Small intestine (tissue), 7 donors: ENCODE measurements around the gene WFDC5. TPM values are rescaled to one million over a fixed set of nuclear protein-coding genes. Genes with fewer than 3 reads are reported as not detected.
"Not testable (repeated sequence)": the region's sequence is repeated elsewhere in the genome, so short reads cannot be mapped to it uniquely, and the experiment has no call there.

Experiments used
- DNase-seq, 2 donors: peaks; one replicate each; pipeline versions ENCODE4 v3.0.0 to v3.0.0-alpha.2; 2013
- FAIRE-seq: peaks from 2 replicates; lab custom pipeline; 2012; peaks lifted over from hg19 to GRCh38; lab: Jason Lieb, UNC
- H3K27ac ChIP-seq, 3 donors: one replicate each; pipeline ENCODE4 v1.5.1; 2013; ENCODE audit warnings: low read length in 2 of 3, mild to moderate bottlenecking in 2 of 3, control low read depth in 1 of 3, inconsistent platforms in 1 of 3, low read depth in 1 of 3, moderate library complexity in 1 of 3
- H3K27me3 ChIP-seq, 3 donors: one replicate each; pipeline ENCODE4 v1.6.1; 2013; ENCODE audit warnings: low read length in 3 of 3, inconsistent platforms in 1 of 3; ENCODE audit not compliant: control insufficient read depth in 3 of 3, insufficient read depth in 3 of 3
- H3K36me3 ChIP-seq, 3 donors: one replicate each; pipeline ENCODE4 v1.6.1; 2013; ENCODE audit warnings: low read length in 3 of 3, inconsistent platforms in 1 of 3, low read depth in 1 of 3, mild to moderate bottlenecking in 1 of 3, moderate library complexity in 1 of 3; ENCODE audit not compliant: control insufficient read depth in 3 of 3, insufficient read depth in 2 of 3
- H3K4me1 ChIP-seq, 3 donors: one replicate each; pipeline ENCODE4 v1.6.1; 2013; ENCODE audit warnings: low read length in 2 of 3, inconsistent platforms in 1 of 3, low read depth in 1 of 3, mild to moderate bottlenecking in 1 of 3, moderate library complexity in 1 of 3; ENCODE audit not compliant: control insufficient read depth in 3 of 3, insufficient read depth in 2 of 3
- H3K4me3 ChIP-seq, 3 donors: one replicate each; pipeline ENCODE4 v1.5.1; 2013; ENCODE audit warnings: low read length in 3 of 3, control low read depth in 1 of 3, inconsistent platforms in 1 of 3, low read depth in 1 of 3, mild to moderate bottlenecking in 1 of 3, moderate library complexity in 1 of 3
- H3K9me3 ChIP-seq, 2 donors: one replicate each; pipeline ENCODE4 v1.6.1; 2013; ENCODE audit warnings: low read depth in 1 of 2, low read length in 1 of 2; ENCODE audit not compliant: control insufficient read depth in 2 of 2, insufficient read depth in 1 of 2
- WGBS, 3 donors: extraction: QIAGEN DNeasy Blood & Tissue Kit; methylation state at CpG; one replicate each; pipeline ENCODE4 v1.1.7; 2013; 5-methylcytosine and 5-hydroxymethylcytosine counted together
- polyA plus RNA-seq, 4 donors: library from polyadenylated mRNA; stranded (reverse) in 3 of 4; unstranded in 1 of 4; fragments of 200-250 nt in 3 of 4; fragments of 120-200 nt in 1 of 4; gene quantifications; one replicate each; pipeline versions ENCODE4 v1.2.1 to v1.2.3, GENCODE V29; 2013
- donor health status: healthy with polysubstance abuse.
- donor health status: control.
- donor health status: control.
- donor health status: Bipolar disorder and iron deficiency.
- donor health status: healthy.

WFDC5 gene
- polyA plus RNA-seq, 4 donors: 0.12 TPM; not detected in 3

GRCh38 chr20:45069261-45069660 lies 45.7 kb downstream of the WFDC5 start:
- Histone ChIP-seq H3K27me3 (no peaks in the 10 kb centered on the region), H3K9me3 (peaks cover 0 to 4% of the 10 kb centered on the region in 2 donors), H3K36me3 (peaks cover 4 to 5% (median 5%) of the 10 kb centered on the region in 3 donors), H3K4me3 (no peak overlapping the region), H3K27ac (no peak overlapping the region), H3K4me1 (peaks cover 0 to 2% (median 0%) of the 10 kb centered on the region in 3 donors)
- DNase-seq: no peak
- FAIRE-seq: no peak
- 85 to 93% (median 89%) methylated on average over 1 of the region's 1 CpG for WGBS, 3 donors

- FAIRE-seq: no peak
Observed at GRCh38 chr20:45067558-45067957, 47.4 kb downstream of the WFDC5 start.

GRCh38 chr20:45067087-45067486 lies 47.9 kb downstream of the WFDC5 start:
- DNase-seq (no peak), FAIRE-seq (no peak)
- WGBS, 3 donors: 90 to 95% (median 92%) methylated on average over 4 of the region's 4 CpGs
- Histone ChIP-seq H3K4me1 (peaks cover 0 to 2% (median 0%) of the 10 kb centered on the region in 3 donors), H3K4me3 (no peak overlapping the region), H3K27ac (no peak overlapping the region), H3K27me3 (no peaks in the 10 kb centered on the region), H3K9me3 (peaks cover 0 to 4% of the 10 kb centered on the region in 2 donors), H3K36me3 (peaks cover 4 to 6% (median 5%) of the 10 kb centered on the region in 3 donors)

More at GRCh38 chr20:45067558-45067957, 47.4 kb downstream of the WFDC5 start:
- peaks cover 0 to 2% (median 0%) of the 10 kb centered on the region in 3 donors for H3K4me1 ChIP-seq
- no peak for DNase-seq
- no peak overlapping the region for H3K4me3 ChIP-seq
- no peaks in the 10 kb centered on the region for H3K27me3 ChIP-seq
- H3K36me3 ChIP-seq: peaks cover 4 to 6% (median 5%) of the 10 kb centered on the region in 3 donors
- H3K9me3 ChIP-seq: peaks cover 0 to 4% of the 10 kb centered on the region in 2 donors
- no peak overlapping the region for H3K27ac ChIP-seq
- 81 to 90% (median 89%) methylated on average over 2 of the region's 2 CpGs for WGBS, 3 donors

GRCh38 chr20:45066372-45066771 lies 48.6 kb downstream of the WFDC5 start:
- FAIRE-seq (no peak), DNase-seq (no peak)
- Histone ChIP-seq H3K27ac (no peak overlapping the region), H3K36me3 (peaks cover 4 to 5% (median 4%) of the 10 kb centered on the region in 3 donors), H3K4me1 (peaks cover 0 to 2% (median 0%) of the 10 kb centered on the region in 3 donors), H3K27me3 (no peaks in the 10 kb centered on the region), H3K9me3 (peaks cover 0 to 4% of the 10 kb centered on the region in 2 donors), H3K4me3 (no peak overlapping the region)
- WGBS, 3 donors: 91 to 93% (median 91%) methylated on average over 7 of the region's 7 CpGs

- Histone ChIP-seq H3K4me1 (peaks cover 0 to 2% (median 0%) of the 10 kb centered on the region in 3 donors), H3K9me3 (no peaks in the 10 kb centered on the region), H3K36me3 (peaks cover 0 to 5% (median 4%) of the 10 kb centered on the region in 3 donors), H3K4me3 (no peak overlapping the region), H3K27me3 (no peaks in the 10 kb centered on the region), H3K27ac (no peak overlapping the region)
- DNase-seq (no peak), FAIRE-seq (no peak)
Observed at GRCh38 chr20:45064812-45065211, 50.2 kb downstream of the WFDC5 start.

GRCh38 chr20:45063107-45063506 lies 51.9 kb downstream of the WFDC5 start:
- FAIRE-seq, H3K36me3 ChIP-seq, H3K27ac ChIP-seq, H3K4me3 ChIP-seq, DNase-seq, H3K9me3 ChIP-seq, H3K4me1 ChIP-seq, H3K27me3 ChIP-seq: not testable (repeated sequence)
- WGBS, 3 donors: 92 to 98% (median 92%) methylated on average over 2 of the region's 2 CpGs

- H3K36me3 ChIP-seq: peaks cover 2 to 4% (median 2%) of the 10 kb centered on the region in 3 donors
- H3K27ac ChIP-seq: no peak overlapping the region
- H3K4me3 ChIP-seq: no peak overlapping the region
- DNase-seq (no peak), FAIRE-seq (no peak)
- H3K9me3 ChIP-seq: no peaks in the 10 kb centered on the region
- 86 to 88% (median 88%) methylated on average over 4 of the region's 4 CpGs for WGBS, 3 donors
- H3K27me3 ChIP-seq: no peaks in the 10 kb centered on the region
- peaks cover 0 to under 1% (median 0%) of the 10 kb centered on the region in 3 donors for H3K4me1 ChIP-seq
Observed at GRCh38 chr20:45061244-45061643, 53.7 kb downstream of the WFDC5 start.

GRCh38 chr20:45060294-45060693 lies 54.7 kb downstream of the WFDC5 start:
- Histone ChIP-seq H3K27me3 (no peaks in the 10 kb centered on the region), H3K4me1 (no peaks in the 10 kb centered on the region), H3K27ac (no peak overlapping the region), H3K9me3 (no peaks in the 10 kb centered on the region), H3K36me3 (peaks cover 2 to 4% (median 2%) of the 10 kb centered on the region in 3 donors), H3K4me3 (no peak overlapping the region)
- DNase-seq (no peak), FAIRE-seq (no peak)
- WGBS, 3 donors: 88 to 95% (median 90%) methylated on average over 4 of the region's 4 CpGs
